Endodermal cell (in vitro differentiated cells): ENCODE results near the gene UBE2K. TPM values are rescaled to one million over a fixed set of nuclear protein-coding genes. Genes with fewer than 3 reads are reported as not detected.

Source experiments
- DNase-seq: peaks from one replicate; pipeline ENCODE4 v3.0.0-alpha.2; 2017
- H3K27ac ChIP-seq: 2 replicates; pipeline ENCODE4 v1.5.1; 2013; ENCODE audit warnings: mild to moderate bottlenecking, low read depth, low read length, moderate library complexity
- H3K27me3 ChIP-seq: 2 replicates; pipeline ENCODE4 v1.6.1; 2013; ENCODE audit warnings: mild to moderate bottlenecking, low read length, moderate library complexity; ENCODE audit not compliant: insufficient read depth, control insufficient read depth, poor library complexity, severe bottlenecking
- H3K36me3 ChIP-seq: 2 replicates; pipeline ENCODE4 v1.7.0; 2013; ENCODE audit warnings: mild to moderate bottlenecking, low read length, moderate library complexity; ENCODE audit not compliant: control insufficient read depth, insufficient read depth
- H3K4me1 ChIP-seq: one replicate; pipeline ENCODE4 v1.7.0; 2013; ENCODE audit warnings: low read length; ENCODE audit not compliant: control insufficient read depth, insufficient read depth
- H3K4me3 ChIP-seq: 2 replicates; pipeline ENCODE4 v1.5.1; 2013; ENCODE audit warnings: mild to moderate bottlenecking, low read length, moderate library complexity
- H3K9ac ChIP-seq: 2 replicates; pipeline ENCODE4 v1.6.1; 2013; ENCODE audit warnings: mild to moderate bottlenecking, low read length, moderate library complexity; ENCODE audit not compliant: poor library complexity, severe bottlenecking; ENCODE audit errors: extremely low read depth
- H3K9me3 ChIP-seq: 2 replicates; pipeline ENCODE4 v1.6.1; 2013; ENCODE audit warnings: mild to moderate bottlenecking, low read length, moderate library complexity; ENCODE audit not compliant: control insufficient read depth
- H3K27ac Mint-ChIP-seq: 2 replicates; pipeline ENCODE4 v1.8.0; 2020; ENCODE audit warnings: mixed read lengths
- H3K27me3 Mint-ChIP-seq: 2 replicates; pipeline ENCODE4 v1.8.0; 2021; ENCODE audit warnings: mild to moderate bottlenecking, mixed read lengths; ENCODE audit not compliant: insufficient read depth
- H3K36me3 Mint-ChIP-seq: 2 replicates; pipeline ENCODE4 v1.8.0; 2020; ENCODE audit warnings: low read depth, mixed read lengths
- H3K4me1 Mint-ChIP-seq: 2 replicates; pipeline ENCODE4 v1.8.0; 2020; ENCODE audit warnings: mixed read lengths
- H3K4me3 Mint-ChIP-seq: 2 replicates; pipeline ENCODE4 v1.8.0; 2020; ENCODE audit warnings: mild to moderate bottlenecking, moderate library complexity, mixed read lengths
- H3K9me3 Mint-ChIP-seq: 2 replicates; pipeline ENCODE4 v1.8.0; 2020; ENCODE audit warnings: mild to moderate bottlenecking, mixed read lengths
- CTCF ChIP-seq: fragments of 200-600 bp; sonication (generic); conservative IDR thresholded peaks from 2 replicates; pipeline ENCODE4 v1.5.0; 2021; ENCODE audit warnings: antibody characterized with exemption, mild to moderate bottlenecking
- WGBS, 2 experiments: methylation state at CpG; one replicate each; pipeline versions ENCODE4 v1.1.5 to v1.1.7; 2013; ENCODE audit warnings: missing lambda C conversion rate in 2 of 2, mixed read lengths in 1 of 2; ENCODE audit not compliant: insufficient coverage in 1 of 2, insufficient read length in 1 of 2; 5-methylcytosine and 5-hydroxymethylcytosine counted together
- total RNA-seq, 2 donors: library from RNA; stranded (reverse); fragmentation: NEBNext Ultra II Directional in 1 of 2; extraction: Animal tissue kit (Norgen Biotek cat#: 25700) in 1 of 2; gene quantifications; 2 replicates in 1 of 2; 3 replicates in 1 of 2; pipeline ENCODE4 v1.2.1, GENCODE V29; 2021

Gene UBE2K
- total RNA-seq, 2 donors from 2014 or later, result 139 to 143 TPM

GRCh38 chr4:39689970-39690369 is 8.0 kb upstream of the UBE2K start:
- Mint-ChIP-seq H3K36me3 (no peaks in the 10 kb centered on the region), H3K27me3 (no peaks in the 10 kb centered on the region), H3K27ac (no peak overlapping the region), H3K4me3 (no peak overlapping the region), H3K4me1 (no peaks in the 10 kb centered on the region), H3K9me3 (no peaks in the 10 kb centered on the region)
- Histone ChIP-seq H3K9ac (no peak overlapping the region), H3K9me3 (no peaks in the 10 kb centered on the region), H3K36me3 (no peaks in the 10 kb centered on the region), H3K4me1 (no peaks in the 10 kb centered on the region), H3K27ac (no peak overlapping the region), H3K4me3 (no peak overlapping the region), H3K27me3 (no peaks in the 10 kb centered on the region)
- DNase-seq, result no peak
- no peak for TF ChIP-seq CTCF
- WGBS, 2 experiments, result 60% methylated on average over 1 of the region's 7 CpGs; no CpG with 5 or more reads in 1 of the 2 experiments

GRCh38 chr4:39698424-39699009 is 581 bp downstream of the UBE2K start:
- H3K4me1 Mint-ChIP-seq, result peaks cover 18% of the 10 kb centered on the region
- TF ChIP-seq CTCF, result no peak
- H3K4me3 ChIP-seq, result peak overlapping the region; percentile 100
- peak; percentile 86 for DNase-seq
- H3K9me3 ChIP-seq, result no peaks in the 10 kb centered on the region
- H3K4me1 ChIP-seq, result no peaks in the 10 kb centered on the region
- H3K27me3 Mint-ChIP-seq, result peaks cover 2% of the 10 kb centered on the region
- H3K36me3 Mint-ChIP-seq, result peaks cover 13% of the 10 kb centered on the region
- peak overlapping the region; percentile 100 for H3K27ac Mint-ChIP-seq
- H3K36me3 ChIP-seq, result peaks cover 14% of the 10 kb centered on the region
- H3K9me3 Mint-ChIP-seq, result no peaks in the 10 kb centered on the region
- H3K27ac ChIP-seq, result peak overlapping the region; percentile 96
- H3K4me3 Mint-ChIP-seq, result peak overlapping the region; percentile 99
- H3K9ac ChIP-seq, result peak overlapping the region; percentile 93
- no peaks in the 10 kb centered on the region for H3K27me3 ChIP-seq
- WGBS, 2 experiments, result 0% methylated on average over 1 to 21 of the region's 21 CpGs

DNA sequence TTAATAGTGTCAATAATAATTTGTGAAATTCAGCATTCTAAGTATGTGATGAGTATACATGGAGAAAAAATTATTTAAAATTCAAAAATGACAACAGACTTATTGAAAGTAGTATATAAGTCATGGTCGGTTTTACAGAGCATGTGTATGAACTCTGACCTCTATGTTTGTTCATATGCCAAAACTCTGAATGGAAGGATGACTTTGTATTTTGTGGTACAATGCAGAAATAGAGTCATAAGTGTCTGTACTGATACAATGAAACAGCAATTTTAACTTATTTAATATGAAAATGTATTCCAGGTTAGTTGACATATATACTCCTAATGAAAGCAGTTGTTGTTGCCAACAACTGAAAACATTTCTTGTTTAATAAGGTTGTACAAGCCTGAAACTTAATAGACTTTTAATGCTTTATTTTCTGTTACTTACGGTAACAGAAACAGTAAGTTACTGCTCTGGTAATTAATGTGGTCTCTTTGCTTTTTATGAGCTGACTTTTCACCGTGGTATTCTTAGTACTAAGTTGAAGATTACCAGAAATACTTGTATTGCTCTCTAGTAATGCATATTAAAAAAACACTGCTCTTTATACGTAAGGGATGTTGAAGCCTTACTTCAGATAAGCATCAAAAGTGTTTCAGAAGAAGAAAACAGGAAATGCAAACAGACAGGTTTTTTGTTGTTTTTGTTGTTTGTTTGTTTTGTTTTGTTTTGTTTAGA is 1.9 kb downstream of the UBE2K start:
- Histone ChIP-seq H3K9ac (peak overlapping the region; percentile 93), H3K27me3 (no peaks in the 10 kb centered on the region), H3K9me3 (no peaks in the 10 kb centered on the region), H3K4me1 (no peaks in the 10 kb centered on the region), H3K36me3 (peaks cover 20% of the 10 kb centered on the region), H3K27ac (no peak overlapping the region), H3K4me3 (peak overlapping the region; percentile 100)
- Mint-ChIP-seq H3K4me1 (peaks cover 18% of the 10 kb centered on the region), H3K4me3 (peak overlapping the region; percentile 99), H3K9me3 (no peaks in the 10 kb centered on the region), H3K27ac (peak overlapping the region; percentile 24), H3K27me3 (peaks cover 2% of the 10 kb centered on the region), H3K36me3 (peaks cover 18% of the 10 kb centered on the region)
- TF ChIP-seq CTCF, result no peak
- 38 to 58% methylated on average over 3 to 4 of the region's 4 CpGs for WGBS, 2 experiments
- no peak for DNase-seq
